Astrocyte (in vitro differentiated cells and primary cell): Measurements from ENCODE around the gene MYO6.

Source experiments
- EZH2 ChIP-seq: IDR thresholded peaks from 2 replicates; pipeline ENCODE4 v1.6.1; 2012; ENCODE audit warnings: mild to moderate bottlenecking, low read length, inconsistent platforms; ENCODE audit not compliant: insufficient read depth
- TF ChIP-seq, protein P1 (sequence below): IDR thresholded peaks from 2 replicates; pipeline ENCODE4 v1.5.1; 2011; ENCODE audit warnings: low read depth, mild to moderate bottlenecking, inconsistent platforms, low read length, moderate library complexity; ENCODE audit not compliant: insufficient read depth

DNA sequence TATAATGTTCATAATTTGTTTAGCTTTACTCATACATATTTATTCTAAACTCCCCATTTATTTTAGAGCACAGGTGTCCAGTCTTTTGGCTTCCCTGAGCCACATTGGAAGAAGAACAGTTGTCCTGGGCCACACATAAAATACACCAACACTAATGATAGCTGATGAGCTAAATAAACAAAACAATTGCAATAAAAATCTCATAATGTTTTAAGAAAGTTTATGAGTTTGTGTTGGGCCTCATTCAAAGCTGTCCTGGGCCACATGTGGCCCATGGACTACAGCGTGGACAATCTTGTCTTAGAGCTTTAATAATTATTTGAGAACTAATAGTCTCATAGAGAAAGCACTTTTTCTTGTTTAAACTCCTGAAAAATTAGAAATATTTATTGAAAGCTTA is 131.3 kb downstream of the MYO6 start:
- TF ChIP-seq, protein P1, sequence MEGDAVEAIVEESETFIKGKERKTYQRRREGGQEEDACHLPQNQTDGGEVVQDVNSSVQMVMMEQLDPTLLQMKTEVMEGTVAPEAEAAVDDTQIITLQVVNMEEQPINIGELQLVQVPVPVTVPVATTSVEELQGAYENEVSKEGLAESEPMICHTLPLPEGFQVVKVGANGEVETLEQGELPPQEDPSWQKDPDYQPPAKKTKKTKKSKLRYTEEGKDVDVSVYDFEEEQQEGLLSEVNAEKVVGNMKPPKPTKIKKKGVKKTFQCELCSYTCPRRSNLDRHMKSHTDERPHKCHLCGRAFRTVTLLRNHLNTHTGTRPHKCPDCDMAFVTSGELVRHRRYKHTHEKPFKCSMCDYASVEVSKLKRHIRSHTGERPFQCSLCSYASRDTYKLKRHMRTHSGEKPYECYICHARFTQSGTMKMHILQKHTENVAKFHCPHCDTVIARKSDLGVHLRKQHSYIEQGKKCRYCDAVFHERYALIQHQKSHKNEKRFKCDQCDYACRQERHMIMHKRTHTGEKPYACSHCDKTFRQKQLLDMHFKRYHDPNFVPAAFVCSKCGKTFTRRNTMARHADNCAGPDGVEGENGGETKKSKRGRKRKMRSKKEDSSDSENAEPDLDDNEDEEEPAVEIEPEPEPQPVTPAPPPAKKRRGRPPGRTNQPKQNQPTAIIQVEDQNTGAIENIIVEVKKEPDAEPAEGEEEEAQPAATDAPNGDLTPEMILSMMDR: no peak
- TF ChIP-seq EZH2: no peak
